ENCODE data around the gene LRIT2.

LRIT2 gene

DNA sequence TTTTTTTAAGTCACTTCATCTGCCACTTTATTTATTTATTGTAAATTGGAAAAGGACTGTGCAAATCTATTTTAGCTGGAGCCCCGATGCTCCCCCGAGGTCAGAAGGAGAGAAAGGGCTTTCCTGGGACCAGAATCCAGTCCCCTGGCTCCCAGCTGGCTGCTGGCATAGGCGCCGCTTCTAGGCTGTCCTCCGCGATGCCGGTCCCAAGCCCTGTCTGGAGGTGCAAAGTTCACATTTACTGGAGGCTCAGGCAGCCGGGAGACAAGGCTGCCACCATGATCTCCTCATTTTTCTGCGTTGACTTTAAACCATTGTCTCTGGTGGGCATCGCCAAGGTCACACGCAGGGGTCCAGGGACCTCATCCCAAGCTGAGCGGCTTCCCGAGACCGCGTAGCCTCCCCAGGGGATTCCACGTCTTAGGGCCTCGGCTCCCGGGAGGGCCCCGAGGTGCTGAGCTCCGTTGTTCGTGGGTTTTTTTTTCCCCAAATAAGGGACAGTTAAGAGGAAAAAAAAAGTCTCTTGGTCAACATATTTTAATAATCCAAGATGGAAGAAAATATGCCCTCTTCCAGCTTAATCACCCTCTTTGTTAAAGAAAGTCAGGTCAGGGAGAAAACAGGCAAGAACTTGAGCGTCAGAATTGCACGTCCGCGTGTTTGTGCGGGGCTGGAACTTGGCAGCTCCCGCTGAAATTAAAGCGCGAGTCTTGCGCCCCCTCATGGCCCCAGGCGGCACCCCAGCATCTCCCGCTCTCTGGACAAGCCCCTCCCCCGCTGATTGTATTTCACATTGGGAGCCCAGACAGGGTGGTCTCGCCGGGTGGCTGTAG is 31.4 kb upstream of the LRIT2 start:
- Histone ChIP-seq H3K9ac (no peak overlapping the region), H3K27me3 (ENCODE audit: control insufficient read depth, insufficient read depth, low read length) (no peaks in the 10 kb centered on the region), H3K27ac (no peak overlapping the region), H3K4me1 (no peaks in the 10 kb centered on the region), H3K4me3 (ENCODE audit: low read depth, low read length) (no peak overlapping the region), H3K79me2 (no peaks in the 10 kb centered on the region), H3K36me3 (ENCODE audit: control insufficient read depth, insufficient read depth, low read length) (no peaks in the 10 kb centered on the region), H3K4me2 (ENCODE audit: low read length) (no peak overlapping the region), H2AFZ (no peak overlapping the region), H3K9me3 (ENCODE audit: control insufficient read depth, low read length) (no peaks in the 10 kb centered on the region)
- TF ChIP-seq CTCF (IDR thresholded peaks at IDR 0.05), result peak; percentile 34

GRCh38 chr10:84254552-84255478 is 29.5 kb upstream of the LRIT2 start:
- no peak for TF ChIP-seq CTCF (IDR thresholded peaks at IDR 0.05)
- no peaks in the 10 kb centered on the region for H3K4me1 ChIP-seq
- no peak overlapping the region for H3K27ac ChIP-seq
- H3K27me3 ChIP-seq (ENCODE audit: control insufficient read depth, insufficient read depth, low read length), result no peaks in the 10 kb centered on the region
- peak overlapping the region; percentile 33 for H2AFZ ChIP-seq
- no peak overlapping the region for H3K4me2 ChIP-seq (ENCODE audit: low read length)
- H3K36me3 ChIP-seq (ENCODE audit: control insufficient read depth, insufficient read depth, low read length), result no peaks in the 10 kb centered on the region
- H3K9me3 ChIP-seq (ENCODE audit: control insufficient read depth, low read length), result no peaks in the 10 kb centered on the region
- no peak overlapping the region for H3K4me3 ChIP-seq (ENCODE audit: low read depth, low read length)
- no peak overlapping the region for H3K9ac ChIP-seq
- H3K79me2 ChIP-seq, result no peaks in the 10 kb centered on the region

DNA sequence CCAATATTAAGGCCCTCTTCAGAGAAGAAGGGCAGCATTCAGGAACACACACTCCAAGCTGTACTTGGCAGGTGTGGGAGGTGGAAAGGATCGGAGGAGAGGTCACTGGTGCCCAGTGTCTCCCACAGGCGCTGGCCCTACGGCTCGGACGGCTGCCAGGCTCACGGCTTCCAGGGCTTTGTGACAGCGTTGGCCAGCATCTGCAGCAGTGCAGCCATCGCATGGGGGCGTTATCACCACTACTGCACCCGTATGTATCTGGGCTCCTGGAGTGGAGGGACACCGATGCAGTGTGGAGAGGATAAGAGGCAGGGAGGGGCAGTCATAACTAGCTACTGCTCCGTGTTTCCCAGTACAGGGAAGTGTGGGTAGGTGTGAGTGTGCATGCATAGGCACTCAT is 23.4 kb upstream of the LRIT2 start:
- Histone ChIP-seq H2AFZ (no peak overlapping the region), H3K4me3 (ENCODE audit: low read depth, low read length) (no peak overlapping the region), H3K4me1 (no peaks in the 10 kb centered on the region), H3K4me2 (ENCODE audit: low read length) (no peak overlapping the region), H3K9me3 (ENCODE audit: control insufficient read depth, low read length) (no peaks in the 10 kb centered on the region), H3K36me3 (ENCODE audit: control insufficient read depth, insufficient read depth, low read length) (no peaks in the 10 kb centered on the region), H3K27ac (no peak overlapping the region), H3K27me3 (ENCODE audit: control insufficient read depth, insufficient read depth, low read length) (no peaks in the 10 kb centered on the region), H3K79me2 (no peaks in the 10 kb centered on the region), H3K9ac (no peak overlapping the region)
- TF ChIP-seq CTCF (IDR thresholded peaks at IDR 0.05), result no peak

DNA sequence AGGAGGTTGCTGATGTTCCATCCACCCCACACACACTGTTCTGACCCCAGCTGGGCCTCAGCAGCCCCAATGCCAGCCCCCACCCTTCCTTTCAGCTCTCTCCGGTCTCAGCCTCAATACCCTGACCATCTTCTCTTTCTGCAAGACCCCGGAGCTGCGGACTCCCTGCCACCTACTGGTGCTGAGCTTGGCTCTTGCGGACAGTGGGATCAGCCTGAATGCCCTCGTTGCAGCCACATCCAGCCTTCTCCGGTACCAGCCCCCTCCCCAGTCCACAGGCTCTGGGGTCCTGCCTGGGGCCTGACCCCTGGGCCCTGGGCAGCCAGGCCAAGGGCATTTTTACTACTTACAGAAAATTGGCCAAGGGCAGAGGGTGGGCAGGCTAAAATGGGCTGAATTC is 22.2 kb upstream of the LRIT2 start:
- no peak for TF ChIP-seq CTCF (IDR thresholded peaks at IDR 0.05)
- H3K4me3 ChIP-seq (ENCODE audit: low read depth, low read length), result no peak overlapping the region
- H3K27ac ChIP-seq, result no peak overlapping the region
- H3K4me2 ChIP-seq (ENCODE audit: low read length), result no peak overlapping the region
- H3K79me2 ChIP-seq, result no peaks in the 10 kb centered on the region
- no peaks in the 10 kb centered on the region for H3K36me3 ChIP-seq (ENCODE audit: control insufficient read depth, insufficient read depth, low read length)
- no peaks in the 10 kb centered on the region for H3K27me3 ChIP-seq (ENCODE audit: control insufficient read depth, insufficient read depth, low read length)
- no peak overlapping the region for H2AFZ ChIP-seq
- no peak overlapping the region for H3K9ac ChIP-seq
- H3K4me1 ChIP-seq, result no peaks in the 10 kb centered on the region
- H3K9me3 ChIP-seq (ENCODE audit: control insufficient read depth, low read length), result no peaks in the 10 kb centered on the region

All from parathyroid adenoma (tissue), 2 donors.